ENCODE results near the gene FEM1A. TPM values are rescaled to one million over a fixed set of nuclear protein-coding genes. Genes with fewer than 3 reads are reported as not detected.

Gene FEM1A
- total and polyA plus RNA-seq, 9 of the 15 experiments (the other 6 are each of a cell fraction or from before 2014, with no cell fraction given): 0.08 to 19.0 (median 6.8) TPM

DNA sequence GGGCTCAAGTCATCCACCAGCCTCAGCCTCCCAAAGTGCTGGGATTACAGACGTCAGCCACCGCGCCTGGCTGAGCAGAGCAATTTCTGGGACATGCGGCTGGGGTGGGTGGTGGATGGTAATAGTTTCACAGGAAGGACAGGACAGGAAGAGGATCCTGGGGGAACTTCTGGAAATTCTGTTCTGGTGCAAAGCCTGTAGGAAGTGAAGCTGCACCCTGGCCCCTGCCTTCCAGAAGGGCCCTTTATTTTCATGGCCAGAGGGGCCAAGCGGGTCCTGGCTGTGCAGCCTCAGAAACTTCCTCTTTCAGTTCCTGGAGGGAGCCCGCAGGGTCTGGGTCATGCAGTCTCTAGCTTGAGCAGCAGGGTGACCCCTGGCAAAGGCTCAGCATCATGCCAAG, 15.7 kb downstream of the FEM1A start:
- Histone ChIP-seq H3K9ac (ENCODE audit: insufficient read depth in 1 of 2, low read depth in 2 of 2, low read length in 2 of 2) (0 out of 4 replicates have a peak overlapping the region, but pooled peaks of 1 of the 2 experiments have one; percentile 24), H3K4me1 (replicated peaks in 1 of 2; ENCODE audit: control insufficient read depth in 2 of 2, insufficient read depth in 2 of 2, low read length in 2 of 2) (peaks cover 0 to 18% of the 10 kb centered on the region in 2 experiments; a peak in 2 of 5 replicates), H3K4me3 (no peak overlapping the region), H4K20me1 (replicated peaks; ENCODE audit: control insufficient read depth, insufficient read depth, low read length) (no peaks in the 10 kb centered on the region), H3K79me2 (ENCODE audit: control insufficient read depth, insufficient read depth, low read length) (no peaks in the 10 kb centered on the region), H3K9me3 (replicated peaks; ENCODE audit: control insufficient read depth, insufficient read depth, low read depth, low read length) (no peaks in the 10 kb centered on the region), H3K27ac (ENCODE audit: extremely low read depth, low read depth, low read length) (no peak overlapping the region), H3K36me3 (ENCODE audit: control insufficient read depth, insufficient read depth, low read length) (no peaks in the 10 kb centered on the region), H3K9me1 (ENCODE audit: control insufficient read depth, insufficient read depth, low read length) (no peaks in the 10 kb centered on the region), H3K27me3 (ENCODE audit: control insufficient read depth in 2 of 2, insufficient read depth in 2 of 2, low read length in 2 of 2) (no peaks in the 10 kb centered on the region), H2AFZ (ENCODE audit: low read depth, low read length) (no peak overlapping the region; the same call in 1 of the 2 replicates), H3K4me2 (ENCODE audit: insufficient read depth, low read length) (no peak overlapping the region)
- intact Hi-C loops (cut with micrococcal nuclease): no loop called here
- CTCF ChIA-PET (ENCODE audit: low intra/inter-chr PET ratio): interaction anchor here (1.1 kb wide), 1 partner anchor 224 kb away, joined by 4 read pairs; no protein-coding TSS in a partner anchor
- no peak for DNase-seq (ENCODE audit: extremely low read depth in 1 of 4, low spot score in 3 of 4)
- no peak for FAIRE-seq
- no peak for ATAC-seq
- no TSS peak for BruUV-seq (replicated peaks)
- 59% methylated on average over 6 of the region's 6 CpGs for WGBS (ENCODE audit: insufficient coverage, low coverage, missing lambda C conversion rate)
- in situ Hi-C loops (cut with MboI): loop anchor here (5.0 kb wide), 2 partner anchors 105 to 225 kb away; no protein-coding TSS in a partner anchor
- POLR2A ChIA-PET: interaction anchor here (0.8 to 1.6 kb wide), 3 partner anchors 10 to 139 kb away, joined by 4 read pairs; partner anchors contain the start of gene FEM1A
- TF ChIP-seq GABPB1 (CRISPR knock-in tag; IDR thresholded peaks at IDR 0.05) (no peak), ZNF586 (CRISPR knock-in tag; conservative IDR thresholded peaks at IDR 0.05) (no peak), SMARCE1 (IDR thresholded peaks at IDR 0.05) (no peak), POLR2AphosphoS2 (IDR thresholded peaks at IDR 0.05; ENCODE audit: low read length) (no peak), MIER1 (IDR thresholded peaks at IDR 0.05; ENCODE audit: low read depth) (no peak), POLR2G (IDR thresholded peaks at IDR 0.05; ENCODE audit: low read depth, low read length) (no peak), MYBL2 (IDR thresholded peaks at IDR 0.05; ENCODE audit: low read depth) (no peak), MYBL2 (CRISPR knock-in tag; IDR thresholded peaks at IDR 0.05; ENCODE audit: borderline replicate concordance) (no peak), C11orf30 (IDR thresholded peaks at IDR 0.05; ENCODE audit: low read depth) (no peak), SMARCA4 (IDR thresholded peaks at IDR 0.05) (no peak), FOXJ2 (tag; IDR thresholded peaks at IDR 0.05) (no peak), TBP (optimal IDR thresholded peaks at IDR 0.05; ENCODE audit: low read depth, low read length) (no peak), ZKSCAN8 (CRISPR knock-in tag; IDR thresholded peaks at IDR 0.05) (no peak)
- TF ChIP-seq, protein P1, sequence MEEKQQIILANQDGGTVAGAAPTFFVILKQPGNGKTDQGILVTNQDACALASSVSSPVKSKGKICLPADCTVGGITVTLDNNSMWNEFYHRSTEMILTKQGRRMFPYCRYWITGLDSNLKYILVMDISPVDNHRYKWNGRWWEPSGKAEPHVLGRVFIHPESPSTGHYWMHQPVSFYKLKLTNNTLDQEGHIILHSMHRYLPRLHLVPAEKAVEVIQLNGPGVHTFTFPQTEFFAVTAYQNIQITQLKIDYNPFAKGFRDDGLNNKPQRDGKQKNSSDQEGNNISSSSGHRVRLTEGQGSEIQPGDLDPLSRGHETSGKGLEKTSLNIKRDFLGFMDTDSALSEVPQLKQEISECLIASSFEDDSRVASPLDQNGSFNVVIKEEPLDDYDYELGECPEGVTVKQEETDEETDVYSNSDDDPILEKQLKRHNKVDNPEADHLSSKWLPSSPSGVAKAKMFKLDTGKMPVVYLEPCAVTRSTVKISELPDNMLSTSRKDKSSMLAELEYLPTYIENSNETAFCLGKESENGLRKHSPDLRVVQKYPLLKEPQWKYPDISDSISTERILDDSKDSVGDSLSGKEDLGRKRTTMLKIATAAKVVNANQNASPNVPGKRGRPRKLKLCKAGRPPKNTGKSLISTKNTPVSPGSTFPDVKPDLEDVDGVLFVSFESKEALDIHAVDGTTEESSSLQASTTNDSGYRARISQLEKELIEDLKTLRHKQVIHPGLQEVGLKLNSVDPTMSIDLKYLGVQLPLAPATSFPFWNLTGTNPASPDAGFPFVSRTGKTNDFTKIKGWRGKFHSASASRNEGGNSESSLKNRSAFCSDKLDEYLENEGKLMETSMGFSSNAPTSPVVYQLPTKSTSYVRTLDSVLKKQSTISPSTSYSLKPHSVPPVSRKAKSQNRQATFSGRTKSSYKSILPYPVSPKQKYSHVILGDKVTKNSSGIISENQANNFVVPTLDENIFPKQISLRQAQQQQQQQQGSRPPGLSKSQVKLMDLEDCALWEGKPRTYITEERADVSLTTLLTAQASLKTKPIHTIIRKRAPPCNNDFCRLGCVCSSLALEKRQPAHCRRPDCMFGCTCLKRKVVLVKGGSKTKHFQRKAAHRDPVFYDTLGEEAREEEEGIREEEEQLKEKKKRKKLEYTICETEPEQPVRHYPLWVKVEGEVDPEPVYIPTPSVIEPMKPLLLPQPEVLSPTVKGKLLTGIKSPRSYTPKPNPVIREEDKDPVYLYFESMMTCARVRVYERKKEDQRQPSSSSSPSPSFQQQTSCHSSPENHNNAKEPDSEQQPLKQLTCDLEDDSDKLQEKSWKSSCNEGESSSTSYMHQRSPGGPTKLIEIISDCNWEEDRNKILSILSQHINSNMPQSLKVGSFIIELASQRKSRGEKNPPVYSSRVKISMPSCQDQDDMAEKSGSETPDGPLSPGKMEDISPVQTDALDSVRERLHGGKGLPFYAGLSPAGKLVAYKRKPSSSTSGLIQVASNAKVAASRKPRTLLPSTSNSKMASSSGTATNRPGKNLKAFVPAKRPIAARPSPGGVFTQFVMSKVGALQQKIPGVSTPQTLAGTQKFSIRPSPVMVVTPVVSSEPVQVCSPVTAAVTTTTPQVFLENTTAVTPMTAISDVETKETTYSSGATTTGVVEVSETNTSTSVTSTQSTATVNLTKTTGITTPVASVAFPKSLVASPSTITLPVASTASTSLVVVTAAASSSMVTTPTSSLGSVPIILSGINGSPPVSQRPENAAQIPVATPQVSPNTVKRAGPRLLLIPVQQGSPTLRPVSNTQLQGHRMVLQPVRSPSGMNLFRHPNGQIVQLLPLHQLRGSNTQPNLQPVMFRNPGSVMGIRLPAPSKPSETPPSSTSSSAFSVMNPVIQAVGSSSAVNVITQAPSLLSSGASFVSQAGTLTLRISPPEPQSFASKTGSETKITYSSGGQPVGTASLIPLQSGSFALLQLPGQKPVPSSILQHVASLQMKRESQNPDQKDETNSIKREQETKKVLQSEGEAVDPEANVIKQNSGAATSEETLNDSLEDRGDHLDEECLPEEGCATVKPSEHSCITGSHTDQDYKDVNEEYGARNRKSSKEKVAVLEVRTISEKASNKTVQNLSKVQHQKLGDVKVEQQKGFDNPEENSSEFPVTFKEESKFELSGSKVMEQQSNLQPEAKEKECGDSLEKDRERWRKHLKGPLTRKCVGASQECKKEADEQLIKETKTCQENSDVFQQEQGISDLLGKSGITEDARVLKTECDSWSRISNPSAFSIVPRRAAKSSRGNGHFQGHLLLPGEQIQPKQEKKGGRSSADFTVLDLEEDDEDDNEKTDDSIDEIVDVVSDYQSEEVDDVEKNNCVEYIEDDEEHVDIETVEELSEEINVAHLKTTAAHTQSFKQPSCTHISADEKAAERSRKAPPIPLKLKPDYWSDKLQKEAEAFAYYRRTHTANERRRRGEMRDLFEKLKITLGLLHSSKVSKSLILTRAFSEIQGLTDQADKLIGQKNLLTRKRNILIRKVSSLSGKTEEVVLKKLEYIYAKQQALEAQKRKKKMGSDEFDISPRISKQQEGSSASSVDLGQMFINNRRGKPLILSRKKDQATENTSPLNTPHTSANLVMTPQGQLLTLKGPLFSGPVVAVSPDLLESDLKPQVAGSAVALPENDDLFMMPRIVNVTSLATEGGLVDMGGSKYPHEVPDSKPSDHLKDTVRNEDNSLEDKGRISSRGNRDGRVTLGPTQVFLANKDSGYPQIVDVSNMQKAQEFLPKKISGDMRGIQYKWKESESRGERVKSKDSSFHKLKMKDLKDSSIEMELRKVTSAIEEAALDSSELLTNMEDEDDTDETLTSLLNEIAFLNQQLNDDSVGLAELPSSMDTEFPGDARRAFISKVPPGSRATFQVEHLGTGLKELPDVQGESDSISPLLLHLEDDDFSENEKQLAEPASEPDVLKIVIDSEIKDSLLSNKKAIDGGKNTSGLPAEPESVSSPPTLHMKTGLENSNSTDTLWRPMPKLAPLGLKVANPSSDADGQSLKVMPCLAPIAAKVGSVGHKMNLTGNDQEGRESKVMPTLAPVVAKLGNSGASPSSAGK (IDR thresholded peaks at IDR 0.05): no peak
